GM21526 (cell line): ENCODE results near the gene RGS4.
"Not testable (repeated sequence)": the region's sequence is repeated elsewhere in the genome, so short reads cannot be mapped to it uniquely, and the experiment has no call there.

Experiments used
- ATAC-seq: cut with Tn5 transposase; IDR thresholded peaks from one replicate; pipeline ENCODE4 v1.9.1; 2021; ENCODE audit warnings: moderate library complexity; ENCODE audit not compliant: unreplicated experiment, low FRiP score

Gene RGS4

DNA sequence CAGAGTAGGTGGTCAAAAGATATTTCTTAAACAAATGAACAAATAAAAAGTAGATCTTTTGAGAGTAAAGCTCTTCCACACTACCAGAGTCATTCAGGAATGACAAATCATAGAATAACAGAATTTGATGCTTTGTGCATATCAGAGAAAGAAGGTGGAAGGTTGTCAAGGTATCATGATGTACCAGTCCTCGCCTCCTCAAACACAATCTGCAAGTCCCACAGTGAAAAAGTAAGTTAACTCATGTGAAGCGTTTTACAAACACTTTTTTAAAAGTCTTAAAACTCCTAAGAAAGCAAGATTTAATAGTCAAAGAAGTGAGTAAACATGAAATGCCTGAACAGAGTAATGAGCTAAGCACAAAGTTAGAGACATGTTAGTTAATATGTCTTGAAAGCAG is 2.5 kb upstream of the RGS4 start:
- no peak for ATAC-seq

- no peak for ATAC-seq
These were observed 445 bp upstream of the RGS4 start for GRCh38 chr1:163068716-163069115.

DNA sequence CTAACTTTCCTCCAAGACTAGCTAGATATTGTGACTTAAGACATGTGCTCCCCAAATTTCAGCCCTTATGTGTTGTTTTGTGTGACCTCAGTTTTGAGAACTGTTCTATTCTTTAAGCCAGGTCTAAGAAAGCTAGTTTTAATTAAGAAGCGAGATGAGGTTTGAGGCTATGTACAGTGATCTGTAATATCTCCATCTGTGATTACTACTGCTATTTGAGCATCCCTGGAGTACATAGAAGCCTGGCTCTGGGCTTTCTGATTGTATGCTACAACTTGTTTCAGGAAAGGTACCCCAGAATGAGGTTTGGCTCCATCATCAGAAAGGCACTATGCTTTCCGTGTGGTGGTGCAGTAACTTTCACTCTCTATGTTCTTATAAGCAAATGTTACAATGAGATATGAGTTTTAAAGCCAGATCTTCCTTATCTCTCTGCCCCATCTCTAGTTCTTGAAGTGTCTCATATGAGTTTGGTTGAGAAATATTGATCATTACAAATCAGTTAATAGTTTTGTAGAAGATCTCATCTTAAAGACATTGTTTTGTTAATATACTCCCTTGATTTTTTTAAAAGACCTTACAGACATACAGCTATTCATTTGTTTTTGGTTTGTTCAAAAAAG is 605 bp downstream of the RGS4 start:
- ATAC-seq = no peak

- ATAC-seq = no peak
These were observed 2.5 kb downstream of the RGS4 start for GRCh38 chr1:163071405-163072255.

- no peak for ATAC-seq
These were observed 3.5 kb downstream of the RGS4 start for GRCh38 chr1:163072658-163073057.

- ATAC-seq = no peak
These were observed 4.8 kb downstream of the RGS4 start for GRCh38 chr1:163074004-163074403.

GRCh38 chr1:163074716-163075284 is 5.6 kb downstream of the RGS4 start:
- ATAC-seq = no peak

GRCh38 chr1:163076044-163076443 is 6.9 kb downstream of the RGS4 start:
- no peak for ATAC-seq

DNA sequence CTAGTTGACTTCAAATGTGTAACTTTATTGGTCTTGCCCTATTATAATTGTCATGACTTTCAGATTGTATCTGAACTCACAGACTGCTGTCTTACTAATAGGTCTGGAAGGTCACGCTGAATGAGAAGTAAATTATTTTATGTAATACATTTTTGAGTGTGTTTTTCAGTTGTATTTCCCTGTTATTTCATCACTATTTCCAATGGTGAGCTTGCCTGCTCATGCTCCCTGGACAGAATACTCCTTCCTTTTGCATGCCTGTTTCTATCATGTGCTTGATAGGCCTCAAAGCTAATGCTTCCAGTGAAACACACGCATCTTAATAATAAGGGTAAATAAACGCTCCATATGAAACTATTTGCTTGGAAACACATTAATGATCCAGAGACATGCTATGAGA is 7.3 kb downstream of the RGS4 start:
- no peak for ATAC-seq

GRCh38 chr1:163076981-163077761 is 8.0 kb downstream of the RGS4 start:
- no peak for ATAC-seq

DNA sequence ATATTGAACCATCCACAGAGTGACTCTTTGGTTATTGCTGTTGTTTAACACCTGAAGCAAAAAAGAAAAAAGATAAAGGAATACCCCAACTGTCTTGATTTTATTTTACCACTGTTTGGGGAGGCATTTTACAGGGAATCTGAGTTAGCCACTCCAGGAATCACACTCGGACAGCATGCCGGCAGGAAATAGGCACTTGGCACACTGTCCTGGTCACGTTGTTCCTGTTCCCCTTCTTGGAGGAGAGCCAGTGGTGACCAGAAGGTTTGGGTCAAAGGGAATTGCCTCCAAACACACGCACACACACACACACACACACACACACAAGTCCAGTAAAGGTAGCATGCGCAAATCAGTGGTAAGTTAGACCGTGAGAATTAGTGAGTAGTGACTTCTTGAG is 13.8 kb downstream of the RGS4 start:
- ATAC-seq = no peak

GRCh38 chr1:163083690-163084089 is 14.5 kb downstream of the RGS4 start:
- ATAC-seq = no peak

DNA sequence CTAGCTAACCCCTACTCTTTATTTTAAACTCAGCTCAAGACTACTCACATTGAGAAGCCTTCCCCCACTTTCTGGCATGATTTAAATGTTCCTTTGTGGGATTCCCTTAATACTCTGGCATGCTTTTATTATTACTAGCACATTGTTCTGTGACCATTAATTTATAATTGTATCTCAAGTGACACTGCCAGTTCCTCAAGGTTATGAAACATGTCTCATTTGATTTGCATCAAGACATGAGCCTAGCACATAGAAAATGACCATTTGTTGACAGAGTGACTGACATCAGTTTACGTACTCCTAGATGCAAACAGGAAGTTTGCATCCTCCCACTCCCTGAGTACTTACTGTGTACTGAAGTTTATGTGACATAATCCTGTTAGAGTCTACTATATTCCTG is 15.2 kb downstream of the RGS4 start:
- ATAC-seq = no peak

- ATAC-seq = no peak
These were observed 16.1 kb downstream of the RGS4 start for GRCh38 chr1:163085041-163085903.

- ATAC-seq = no peak
These were observed 16.7 kb downstream of the RGS4 start for GRCh38 chr1:163085904-163086268.

- not testable (repeated sequence) for ATAC-seq
These were observed 20.0 kb downstream of the RGS4 start for GRCh38 chr1:163089117-163089516.

DNA sequence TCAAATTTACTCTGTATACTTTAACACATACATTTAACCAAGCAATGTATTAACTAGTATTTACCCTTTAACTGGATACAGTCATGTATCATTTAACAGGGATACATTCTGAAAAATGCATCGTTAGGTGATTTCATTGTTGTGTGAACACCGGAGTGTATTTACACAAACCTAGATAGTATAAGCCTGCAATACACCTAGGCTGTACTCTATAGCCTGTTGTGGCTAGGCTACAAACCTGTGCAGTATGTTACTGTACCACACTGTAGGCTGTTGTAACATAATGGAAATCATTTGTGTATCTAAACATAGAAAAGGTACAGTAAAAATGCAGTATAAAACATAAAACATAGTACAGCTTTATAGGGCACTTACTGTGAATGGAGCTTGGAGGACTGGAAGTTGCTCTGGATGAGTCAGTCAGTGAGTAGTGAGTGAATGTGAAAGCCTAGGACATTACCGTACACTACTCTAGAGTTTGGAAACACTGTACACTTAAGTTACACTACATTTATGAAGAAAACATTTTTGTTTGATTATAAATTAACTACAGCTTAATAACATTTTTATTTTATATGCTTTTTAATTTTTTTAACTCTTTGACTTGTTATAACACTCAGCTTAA is 21.3 kb downstream of the RGS4 start:
- ATAC-seq = no peak

GRCh38 chr1:163093169-163093568 is 24.0 kb downstream of the RGS4 start:
- ATAC-seq = no peak

- ATAC-seq = no peak
These were observed 24.4 kb downstream of the RGS4 start for GRCh38 chr1:163093579-163093978.

DNA sequence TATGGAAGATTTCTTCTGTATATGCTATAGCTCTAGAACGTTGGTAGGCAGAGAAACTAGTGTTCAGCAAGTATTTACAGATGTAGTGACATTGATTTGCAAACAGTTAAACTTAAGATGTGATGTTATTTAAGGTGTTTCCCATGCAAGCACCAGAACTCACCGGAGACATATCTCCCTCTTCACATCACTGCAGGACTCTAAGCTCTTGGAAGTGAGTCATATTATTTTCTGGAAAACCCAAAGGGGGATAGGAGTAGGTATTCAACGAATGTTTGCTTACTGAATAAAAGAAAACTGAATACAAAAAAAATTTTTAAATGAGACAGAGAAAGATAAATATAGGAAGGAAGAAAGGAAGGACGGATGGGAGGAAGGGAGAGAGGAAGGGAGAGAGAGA is 25.0 kb downstream of the RGS4 start:
- no peak for ATAC-seq
